ENCODE measurements around the gene PCDH8.

PCDH8 gene

DNA sequence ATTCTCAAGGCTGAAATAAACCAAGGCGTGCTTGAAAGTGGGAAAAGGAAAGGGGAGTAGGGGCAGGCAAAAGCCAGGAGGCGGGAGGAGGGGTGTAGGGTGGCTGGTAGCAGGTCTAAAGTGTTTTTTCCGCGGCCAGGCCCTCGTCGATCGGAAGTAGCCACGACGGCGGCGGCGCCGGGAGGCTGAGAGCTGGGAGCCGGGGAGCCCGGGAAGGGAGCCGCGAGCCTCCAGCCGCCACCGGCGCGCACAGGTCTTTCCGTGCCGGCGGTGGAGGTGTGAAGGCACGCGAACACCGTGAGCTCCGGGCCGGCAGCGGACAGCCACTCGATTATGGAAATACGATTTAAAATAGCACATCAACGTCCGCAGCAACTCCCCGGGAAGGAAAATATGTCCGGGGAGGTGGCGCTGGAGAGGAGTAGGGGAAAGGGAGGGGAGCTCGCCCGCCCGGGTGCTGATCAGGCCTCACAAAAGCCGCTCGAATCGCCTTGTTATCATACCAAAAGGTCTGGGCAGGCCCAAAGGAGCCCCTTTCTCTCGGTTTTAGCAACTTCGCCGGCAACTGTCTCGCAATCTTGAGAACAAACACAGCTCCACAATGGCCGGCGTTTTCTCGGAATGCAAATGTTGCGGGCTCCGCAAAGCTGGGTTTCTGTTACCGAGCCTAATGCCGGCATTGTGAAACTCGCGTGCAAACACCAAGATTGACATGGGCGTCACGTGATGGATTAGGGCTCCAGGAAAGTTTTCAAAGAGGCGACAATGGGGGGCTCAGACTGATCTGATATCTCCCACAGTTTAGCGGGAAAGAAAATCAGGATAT is 2.9 kb upstream of the PCDH8 start:
- DNase-seq (ENCODE audit: low read depth), result no peak

DNA sequence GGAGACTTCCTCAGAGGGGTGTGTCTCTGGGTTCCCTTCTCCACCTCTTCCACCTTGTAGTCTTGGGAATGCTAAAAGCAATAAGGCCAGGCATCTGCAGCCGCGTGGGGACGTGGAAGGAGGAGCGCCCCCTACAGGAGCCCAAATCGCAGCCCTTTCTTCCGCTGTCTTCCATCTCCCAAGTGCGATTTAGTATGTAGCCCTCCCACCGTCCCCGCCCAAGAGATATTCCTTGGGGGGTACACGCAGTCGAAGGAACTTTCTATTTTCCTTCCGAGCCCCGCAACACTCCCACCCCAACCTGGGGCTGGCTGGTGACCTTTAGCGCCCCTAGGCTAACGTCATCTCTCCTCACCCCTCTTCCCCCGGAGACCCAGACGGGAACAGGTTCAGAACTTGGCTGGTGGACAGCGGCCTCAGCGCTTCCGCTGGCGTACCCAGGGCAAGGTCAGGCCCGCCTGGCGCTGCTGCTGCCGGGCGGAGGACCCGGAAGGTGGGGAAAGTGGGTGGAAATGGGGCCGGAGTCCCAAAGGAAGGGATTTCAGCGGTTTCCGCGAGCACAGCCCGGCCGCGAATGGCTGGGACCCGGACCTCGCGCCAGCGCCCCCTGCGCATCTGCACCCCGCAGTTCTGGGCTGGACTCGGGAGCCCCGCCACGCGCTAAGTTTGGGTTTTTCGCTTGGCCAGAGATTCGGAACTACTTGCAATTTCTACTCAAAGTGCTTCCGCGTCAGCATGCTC is 2.1 kb upstream of the PCDH8 start:
- DNase-seq (ENCODE audit: low read depth), result peak; percentile 41

DNA sequence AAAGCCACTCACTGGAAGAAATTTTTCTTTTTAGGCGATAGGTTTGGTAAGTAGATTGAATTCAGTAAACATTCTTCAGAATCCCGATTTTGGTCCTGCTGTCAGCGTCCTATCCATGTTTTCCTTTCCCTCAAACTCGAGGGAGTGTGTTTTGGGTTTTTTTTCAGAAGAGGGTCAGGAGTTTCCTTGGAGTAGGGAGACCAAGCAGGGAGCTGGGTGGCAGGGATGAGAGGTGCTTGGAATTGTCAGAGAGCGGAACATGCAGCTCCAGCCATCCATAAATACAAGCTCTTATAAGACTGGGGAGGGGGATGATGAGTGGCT is 1.6 kb upstream of the PCDH8 start:
- no peak for DNase-seq (ENCODE audit: low read depth)

- no peak for DNase-seq (ENCODE audit: low read depth)
These were observed 1.0 kb upstream of the PCDH8 start for GRCh38 chr13:52849291-52850071.

DNA sequence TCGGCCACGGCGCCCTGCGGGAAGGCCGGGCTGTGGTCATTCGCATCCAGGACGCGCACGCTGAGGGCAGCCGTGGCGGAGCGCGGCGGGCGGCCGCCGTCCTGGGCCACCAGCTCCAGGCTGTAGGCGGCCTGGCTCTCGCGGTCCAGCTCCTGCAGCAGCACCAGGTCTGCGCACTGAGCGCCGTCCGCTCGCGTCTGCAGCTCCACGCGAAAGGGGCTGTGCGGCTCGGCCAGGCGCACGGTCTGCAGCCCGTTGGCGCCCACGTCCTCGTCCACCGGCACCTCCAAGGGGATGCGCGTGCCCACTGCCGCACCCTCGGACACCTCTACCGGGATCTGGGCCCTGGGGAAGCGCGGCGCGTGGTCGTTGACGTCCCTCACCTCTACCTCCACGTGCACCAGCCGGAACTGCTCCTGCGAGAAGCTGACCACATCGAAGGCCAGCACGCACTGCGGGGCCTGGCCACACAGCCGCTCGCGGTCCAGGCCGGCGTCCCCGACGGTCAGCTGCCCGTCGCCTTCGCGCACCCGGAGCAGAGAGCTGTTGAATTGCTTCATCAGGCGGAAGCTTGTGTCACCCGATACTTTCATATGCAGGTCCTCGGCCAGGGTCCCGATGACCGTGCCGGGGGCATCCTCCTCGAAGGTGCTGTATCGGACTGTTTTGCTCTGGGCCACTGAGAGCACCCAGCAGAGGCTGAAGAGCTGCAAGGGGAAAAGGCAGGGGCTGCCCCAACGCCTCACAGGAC is 583 bp downstream of the PCDH8 start:
- no peak for DNase-seq (ENCODE audit: low read depth)

GRCh38 chr13:52847322-52847681 is 1.1 kb downstream of the PCDH8 start:
- DNase-seq (ENCODE audit: low read depth), result no peak

GRCh38 chr13:52846567-52847321 is 1.7 kb downstream of the PCDH8 start:
- peak; percentile 44 for DNase-seq (ENCODE audit: low read depth)

DNA sequence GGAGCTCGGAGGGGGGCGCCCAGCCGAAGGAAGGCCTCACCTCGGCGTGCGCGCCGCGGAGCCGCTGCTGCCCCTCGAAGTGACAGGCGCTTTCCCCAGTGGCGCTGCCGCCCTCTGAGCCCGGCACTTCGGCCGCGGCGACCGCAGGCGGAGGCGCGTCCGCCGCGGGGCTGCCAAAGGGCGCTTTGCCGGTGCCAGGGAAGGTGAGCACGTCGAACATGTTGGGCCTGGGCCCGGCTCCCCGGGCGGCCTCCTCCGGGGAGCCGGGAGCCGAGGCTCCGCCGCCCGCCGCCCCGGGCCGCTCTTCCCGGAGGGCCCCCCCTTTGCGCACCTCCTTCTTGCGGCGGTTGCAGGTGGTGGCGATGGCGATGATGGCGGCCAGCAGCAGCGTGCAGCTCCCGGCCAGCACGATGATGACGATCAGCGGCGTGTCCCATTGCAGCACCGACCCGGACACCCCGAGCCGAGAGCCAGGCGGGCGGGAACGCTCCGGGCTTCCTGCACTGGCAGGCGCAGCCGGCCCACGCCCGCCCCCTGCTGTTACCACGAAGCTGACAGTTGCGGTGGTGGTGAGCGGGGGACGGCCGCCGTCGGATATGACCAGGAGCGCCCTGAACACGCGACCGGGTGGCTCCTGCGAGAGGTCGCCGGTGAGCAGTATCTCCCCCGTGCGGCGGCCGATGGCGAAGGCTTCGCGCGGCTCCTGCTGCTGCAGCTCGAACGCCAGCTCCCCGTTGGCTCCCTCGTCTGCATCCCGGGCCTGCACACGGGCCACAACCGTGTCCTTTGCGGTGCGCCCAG is 2.5 kb downstream of the PCDH8 start:
- peak; percentile 37 for DNase-seq (ENCODE audit: low read depth)

- peak; percentile 4 for DNase-seq (ENCODE audit: low read depth)
These were observed 3.1 kb downstream of the PCDH8 start for GRCh38 chr13:52845334-52845761.

- DNase-seq (ENCODE audit: low read depth), result no peak
These were observed 3.6 kb downstream of the PCDH8 start for GRCh38 chr13:52844836-52845235.

DNA sequence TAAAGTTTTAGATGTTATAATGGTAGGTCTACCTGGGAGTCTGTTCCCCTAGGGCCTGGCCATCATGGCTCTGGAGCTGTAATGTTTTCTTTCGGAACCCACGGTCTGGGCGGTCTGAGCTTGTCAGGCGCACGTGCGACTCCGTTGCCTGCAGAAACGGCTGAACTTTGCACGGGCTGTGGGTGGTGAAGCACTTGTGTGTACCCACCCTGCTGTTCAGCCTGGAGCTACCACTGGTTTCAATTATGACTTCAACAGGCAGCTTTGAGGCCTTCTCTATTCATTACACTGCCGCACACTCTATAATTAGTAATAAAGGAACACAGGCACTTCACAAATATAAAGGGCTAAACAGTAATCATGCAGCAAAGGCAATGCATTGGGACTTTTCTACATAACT is 6.0 kb downstream of the PCDH8 start:
- DNase-seq (ENCODE audit: low read depth), result no peak

- no peak for DNase-seq (ENCODE audit: low read depth)
These were observed 8.4 kb downstream of the PCDH8 start for GRCh38 chr13:52840066-52840465.

- DNase-seq (ENCODE audit: low read depth), result no peak
These were observed 9.9 kb downstream of the PCDH8 start for GRCh38 chr13:52838433-52839107.

DNA sequence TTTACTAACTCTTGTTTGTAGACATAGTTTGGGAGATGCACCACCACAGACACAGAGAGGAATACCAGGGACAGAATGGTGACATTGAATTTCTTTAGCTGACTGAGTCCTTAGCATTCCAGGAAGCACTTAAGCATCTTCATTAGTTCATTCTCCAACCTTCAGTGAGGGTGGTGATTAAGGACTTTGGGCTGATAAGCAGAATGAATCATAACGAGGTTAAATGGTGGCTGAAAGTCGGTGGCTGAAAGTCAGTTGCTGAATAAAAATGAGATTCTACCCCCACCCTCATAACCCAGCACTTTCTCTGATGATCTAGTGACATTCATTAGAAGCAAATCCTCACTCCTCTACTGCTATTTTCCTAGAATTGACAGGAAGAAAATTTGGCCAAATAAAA is 10.6 kb downstream of the PCDH8 start:
- no peak for DNase-seq (ENCODE audit: low read depth)

- DNase-seq (ENCODE audit: low read depth), result no peak
These were observed 13.2 kb downstream of the PCDH8 start for GRCh38 chr13:52835071-52835839.

DNA sequence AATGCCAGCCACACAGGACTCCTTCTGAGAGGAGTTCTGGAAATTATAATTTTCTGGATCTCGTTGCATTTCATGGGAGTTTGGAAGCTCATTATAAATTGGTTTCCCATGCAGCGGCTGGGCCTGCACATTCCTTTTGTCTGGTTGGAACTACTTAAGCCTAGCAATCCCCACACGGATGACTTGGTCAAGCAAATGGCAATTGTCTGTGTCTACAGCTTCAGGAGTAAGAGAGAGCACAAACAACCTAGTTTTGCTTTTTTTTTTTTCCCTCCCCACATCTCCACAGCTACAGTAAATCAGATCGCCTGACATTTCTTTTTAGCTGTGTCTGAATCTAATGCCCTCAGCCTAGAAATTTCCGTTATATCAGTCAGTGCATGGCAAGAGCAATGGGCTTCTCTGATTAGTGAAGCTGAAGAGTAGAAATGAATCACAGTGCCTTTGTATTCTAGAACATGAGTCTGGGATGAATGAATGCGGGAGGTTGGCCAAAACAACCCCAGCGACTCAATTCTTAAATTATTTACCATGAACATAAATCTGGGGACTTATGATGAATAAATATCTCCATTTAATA is 15.1 kb downstream of the PCDH8 start:
- DNase-seq (ENCODE audit: low read depth), result no peak

DNA sequence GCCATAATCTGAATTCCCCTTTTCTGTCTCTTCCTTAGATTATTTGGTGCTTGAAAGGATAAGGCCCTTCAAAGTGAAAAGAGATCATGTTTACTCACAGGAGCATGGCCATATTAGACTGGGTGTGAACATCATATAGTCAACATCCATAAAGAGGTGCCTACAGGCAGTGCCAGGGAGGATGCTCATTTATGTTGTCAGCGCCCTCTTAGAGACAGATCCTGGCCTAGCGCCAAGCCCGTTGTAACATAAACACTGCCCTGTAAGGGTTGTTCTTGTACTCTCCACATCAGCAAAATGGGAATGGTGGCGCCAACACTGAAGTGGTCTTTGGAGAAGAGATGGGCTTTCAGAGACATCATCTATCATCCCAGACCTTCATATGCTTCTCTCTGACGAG is 16.1 kb downstream of the PCDH8 start:
- no peak for DNase-seq (ENCODE audit: low read depth)

GRCh38 chr13:52830946-52831345 is 17.5 kb downstream of the PCDH8 start:
- no peak for DNase-seq (ENCODE audit: low read depth)

- DNase-seq (ENCODE audit: low read depth), result no peak
These were observed 20.6 kb downstream of the PCDH8 start for GRCh38 chr13:52827839-52828238.

Measured in activated T-cell treated with anti-CD3 and anti-CD28 coated beads for 48 hours (primary cell).